ENCODE data around the gene PPP2R5C. TPM values are rescaled to one million over a fixed set of nuclear protein-coding genes. Genes with fewer than 3 reads are reported as not detected.

Gene PPP2R5C
- total and polyA plus RNA-seq, 9 of the 15 experiments (the other 6 are each of a cell fraction or from before 2014, with no cell fraction given) = 284 to 617 (median 395) TPM

- TF ChIP-seq ZBTB49 (CRISPR knock-in tag; IDR thresholded peaks at IDR 0.05; ENCODE audit: borderline replicate concordance) (no peak), GTF3C2 (IDR thresholded peaks at IDR 0.05; ENCODE audit: borderline replicate concordance, extremely low read depth, insufficient read length) (no peak), KDM5B (IDR thresholded peaks at IDR 0.05; ENCODE audit: insufficient replicate concordance, low read depth, low read length) (peak; percentile 58), ZSCAN32 (CRISPR knock-in tag; IDR thresholded peaks at IDR 0.05) (no peak), NKRF (IDR thresholded peaks at IDR 0.05; ENCODE audit: borderline replicate concordance) (peak; percentile 96), ZNF699 (CRISPR knock-in tag; IDR thresholded peaks at IDR 0.05; ENCODE audit: insufficient replicate concordance) (no peak), HDAC3 (IDR thresholded peaks at IDR 0.05; ENCODE audit: borderline replicate concordance, partially characterized antibody) (peak; percentile 95), HCFC1 (IDR thresholded peaks at IDR 0.05; ENCODE audit: low read depth, low read length) (peak; percentile 81), SREBF1 (IDR thresholded peaks at IDR 0.05; ENCODE audit: borderline replicate concordance, low read depth, low read length) (no peak; the same call in 1 of the 2 replicates), NR2C1 (IDR thresholded peaks at IDR 0.05) (peak; percentile 21; the same call in 1 of the 2 replicates), NR2C1 (tag; IDR thresholded peaks at IDR 0.05) (no peak), RAD21 (CRISPR knock-in tag; conservative IDR thresholded peaks at IDR 0.05 in 1 of 2, IDR thresholded peaks at IDR 0.05 in 1 of 2) (no peak), ELF1 (tag; IDR thresholded peaks at IDR 0.05) (peak; percentile 43; the same call in 1 of the 2 replicates), CREB1 (IDR thresholded peaks at IDR 0.05) (peak; percentile 100), CREB1 (CRISPR knock-in tag; IDR thresholded peaks at IDR 0.05) (peak; percentile 99), ETV1 (tag; conservative IDR thresholded peaks at IDR 0.05; ENCODE audit: low read depth) (peak; percentile 62), USF2 (CRISPR knock-in tag; IDR thresholded peaks at IDR 0.05) (peak; percentile 98), NFIX (CRISPR knock-in tag; IDR thresholded peaks at IDR 0.05; ENCODE audit: low read depth) (no peak), C11orf30 (IDR thresholded peaks at IDR 0.05; ENCODE audit: low read depth) (peak; percentile 99)
These were observed 186.6 kb downstream of the PPP2R5C start (continued) for GRCh38 chr14:101947904-101948665.
